Cardiac fibroblast (primary cell): ENCODE measurements around the gene PRR20G.

Source experiments
- DNase-seq, 2 donors: peaks; one replicate each; pipeline versions ENCODE4 v3.0.0 to v3.0.0-alpha.2; 2010; ENCODE audit warnings: low read depth in 2 of 2
- H3K4me3 ChIP-seq, 2 donors: replicated peaks in 1 of 2; 1 replicate in 1 of 2; 2 replicates in 1 of 2; pipeline ENCODE4 v1.5.1; 2011; ENCODE audit warnings: low read depth in 2 of 2, low read length in 2 of 2, mild to moderate bottlenecking in 2 of 2, moderate library complexity in 1 of 2
- CTCF ChIP-seq: IDR thresholded peaks from one replicate; pipeline ENCODE4 v1.5.1; 2011; ENCODE audit warnings: low read depth, mild to moderate bottlenecking, low read length, inconsistent platforms

The PRR20G gene

GRCh38 chr3:127260826-127261555 is 26.9 kb downstream of the PRR20G start:
- no peak overlapping the region for H3K4me3 ChIP-seq
- DNase-seq: no peak
- no peak for TF ChIP-seq CTCF

- no peak for TF ChIP-seq CTCF
- DNase-seq: no peak
- no peak overlapping the region for H3K4me3 ChIP-seq
Observed at GRCh38 chr3:127260416-127260815, 27.4 kb downstream of the PRR20G start.

- no peak for DNase-seq
- no peak for TF ChIP-seq CTCF
- H3K4me3 ChIP-seq: no peak overlapping the region
Observed at GRCh38 chr3:127259882-127260281, 28.0 kb downstream of the PRR20G start.

GRCh38 chr3:127258733-127259132 is 29.1 kb downstream of the PRR20G start:
- H3K4me3 ChIP-seq: no peak overlapping the region
- no peak for DNase-seq
- TF ChIP-seq CTCF: no peak

GRCh38 chr3:127257351-127257750 is 30.5 kb downstream of the PRR20G start:
- DNase-seq: no peak
- no peak for TF ChIP-seq CTCF
- no peak overlapping the region for H3K4me3 ChIP-seq

GRCh38 chr3:127256733-127257271 is 31.0 kb downstream of the PRR20G start:
- H3K4me3 ChIP-seq: no peak overlapping the region
- DNase-seq: no peak
- TF ChIP-seq CTCF: no peak
